Raji (cell line): ENCODE data around the gene ZNF185.

Experiments
- POLR2A ChIP-seq: IDR thresholded peaks from 2 replicates; pipeline ENCODE4 v1.6.1; 2011; ENCODE audit warnings: low read depth, low read length, control low read depth; ENCODE audit not compliant: insufficient read depth

The ZNF185 gene

DNA sequence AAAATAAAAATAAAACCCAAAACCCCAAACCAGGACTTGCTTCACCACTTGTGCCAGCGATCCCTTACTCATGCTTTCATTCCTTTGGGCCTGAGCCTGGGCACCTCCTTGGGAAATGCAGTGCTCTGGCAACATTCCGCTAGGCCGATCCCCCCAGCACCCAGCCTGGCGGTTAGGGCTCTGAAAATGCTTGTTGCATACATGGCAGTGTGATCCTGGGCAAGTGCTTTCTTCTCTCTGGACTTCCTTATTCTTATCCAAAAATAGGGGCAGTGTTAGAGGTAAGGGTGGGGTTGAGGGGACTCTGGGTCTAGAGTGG lies 4.6 kb downstream of the ZNF185 start:
- no peak for TF ChIP-seq POLR2A

GRCh38 chrX:152903589-152903988 lies 5.7 kb downstream of the ZNF185 start:
- TF ChIP-seq POLR2A: no peak

DNA sequence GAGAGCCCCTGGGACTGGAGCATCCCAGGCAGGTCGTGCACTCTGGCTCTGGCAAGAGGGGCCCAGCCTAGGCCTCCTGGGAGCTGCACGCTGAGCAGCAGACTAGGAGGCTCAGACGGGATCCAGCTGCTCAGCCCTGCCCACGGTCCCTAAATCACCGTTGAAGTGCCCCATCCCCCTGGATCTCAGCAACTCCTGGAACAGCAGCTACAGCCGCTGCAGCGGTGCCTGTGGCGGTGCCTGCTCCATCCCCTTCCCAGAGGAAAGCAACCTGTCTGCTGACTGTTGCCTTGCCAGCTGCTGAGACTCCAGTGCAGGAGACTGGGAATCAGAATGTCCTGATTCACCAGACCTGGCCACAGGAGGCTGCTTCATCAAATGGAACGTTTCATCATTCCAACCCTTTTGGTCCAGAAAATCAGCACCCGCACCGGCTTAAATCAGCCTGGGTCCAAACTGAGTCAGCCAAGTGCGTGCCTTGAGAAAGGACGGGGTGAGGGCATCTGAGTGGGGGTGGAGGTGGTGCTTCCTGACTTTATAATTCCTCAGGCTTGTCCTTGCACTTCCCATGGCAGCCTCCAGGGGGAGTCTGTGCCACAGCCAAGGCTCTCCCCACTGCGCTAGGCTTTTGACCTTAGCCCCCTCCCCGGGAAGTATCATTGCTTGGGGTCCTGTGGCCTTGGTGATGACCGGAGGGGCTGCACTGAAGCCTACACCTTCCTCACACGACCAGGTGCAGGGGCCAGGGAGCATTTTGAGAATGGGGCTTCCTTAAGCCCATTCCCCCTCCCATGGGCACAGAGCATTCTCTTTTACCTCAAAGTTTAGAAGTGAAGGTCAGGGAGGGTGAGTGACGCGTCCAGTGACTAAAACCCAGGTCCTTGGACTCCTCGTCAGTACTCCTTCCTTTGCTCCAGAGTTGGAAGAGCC lies 6.5 kb downstream of the ZNF185 start:
- TF ChIP-seq POLR2A: no peak

GRCh38 chrX:152905081-152905420 lies 7.2 kb downstream of the ZNF185 start:
- TF ChIP-seq POLR2A: no peak

- no peak for TF ChIP-seq POLR2A
Measured at GRCh38 chrX:152907084-152907651, 9.3 kb downstream of the ZNF185 start.

DNA sequence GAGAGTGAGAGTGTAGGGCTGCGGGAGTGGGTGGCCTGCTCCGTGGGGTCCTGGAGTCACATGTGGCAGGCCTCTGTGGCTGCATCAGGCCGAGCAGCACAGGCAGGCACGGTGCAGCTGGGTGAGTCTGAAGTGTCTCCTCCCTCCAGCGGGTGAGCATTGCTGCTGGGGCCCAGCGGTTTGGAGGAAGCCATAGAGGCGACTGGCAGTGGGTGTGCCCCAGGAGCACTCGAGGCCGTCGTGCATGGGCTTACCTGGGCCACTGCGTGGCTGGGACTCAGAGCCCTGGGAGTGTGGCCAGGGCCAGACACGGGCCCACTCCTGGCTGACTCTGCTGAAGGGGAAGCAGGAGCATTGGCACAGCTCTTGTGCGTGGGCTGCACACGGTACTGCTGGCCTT lies 10.6 kb downstream of the ZNF185 start:
- no peak for TF ChIP-seq POLR2A

DNA sequence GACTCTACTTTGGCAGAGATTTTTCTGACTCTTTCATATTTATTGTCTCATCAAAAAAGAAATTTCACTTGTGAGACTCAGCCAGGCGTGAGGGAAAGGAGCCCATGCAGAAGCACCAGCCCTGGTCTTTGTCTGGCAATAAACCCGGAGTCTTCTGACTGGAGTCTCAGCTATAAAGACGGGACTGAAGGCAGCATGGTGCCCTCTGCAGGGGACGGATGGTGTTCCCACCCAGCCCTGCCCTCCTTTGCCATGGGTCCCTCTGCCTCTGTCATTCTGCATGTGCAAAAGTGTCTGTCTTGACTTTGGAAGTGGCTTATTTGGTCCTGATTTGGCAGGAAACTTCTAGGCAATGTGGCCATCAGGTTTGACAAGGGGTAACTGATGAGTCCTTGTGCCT lies 14.2 kb downstream of the ZNF185 start:
- TF ChIP-seq POLR2A: no peak

DNA sequence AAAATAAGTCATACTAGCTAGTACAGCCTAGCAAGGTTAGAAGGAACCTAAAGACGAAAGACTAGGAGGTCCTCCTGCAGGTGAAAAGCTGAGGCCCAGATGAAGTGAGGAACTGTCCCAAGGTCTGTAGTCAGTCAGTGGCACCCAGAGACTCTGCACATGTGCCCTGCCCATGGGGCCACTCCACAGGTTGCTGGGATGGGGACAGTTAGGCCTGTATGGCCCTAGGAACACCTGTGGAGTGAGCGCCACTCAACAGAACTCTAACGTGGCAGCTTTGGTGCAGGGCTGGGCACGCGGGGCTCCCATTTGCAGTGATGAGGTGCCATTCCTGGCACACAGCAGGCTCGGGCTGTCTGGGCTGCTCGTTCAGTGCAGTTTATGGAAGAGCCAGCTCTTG lies 14.8 kb downstream of the ZNF185 start:
- TF ChIP-seq POLR2A: no peak

DNA sequence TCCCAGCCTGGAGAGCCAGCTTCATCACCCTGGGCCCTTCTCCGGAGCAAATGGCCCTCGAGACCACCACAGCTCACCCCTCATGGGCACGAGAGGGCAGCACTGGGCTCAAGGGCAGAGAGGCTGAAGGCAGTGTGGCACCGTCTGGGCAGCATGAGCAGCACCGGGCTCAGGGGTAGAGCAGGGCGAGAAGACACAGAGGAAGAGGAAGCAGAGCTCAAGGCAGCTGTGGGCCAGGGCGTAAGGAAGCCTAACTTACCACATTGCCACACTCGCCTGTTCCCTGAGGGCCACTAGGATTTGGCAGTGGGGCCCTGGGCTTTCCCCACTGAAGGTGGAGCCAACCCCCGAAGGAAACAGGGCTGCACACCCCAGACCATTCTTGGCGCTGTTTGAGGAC lies 15.5 kb downstream of the ZNF185 start:
- no peak for TF ChIP-seq POLR2A

- no peak for TF ChIP-seq POLR2A
Measured at GRCh38 chrX:152913910-152914309, 16.0 kb downstream of the ZNF185 start.

GRCh38 chrX:152915541-152916241 lies 17.8 kb downstream of the ZNF185 start:
- TF ChIP-seq POLR2A: no peak

GRCh38 chrX:152917656-152918579 lies 20.1 kb downstream of the ZNF185 start:
- TF ChIP-seq POLR2A: no peak

GRCh38 chrX:152918707-152919106 lies 20.8 kb downstream of the ZNF185 start:
- TF ChIP-seq POLR2A: no peak

DNA sequence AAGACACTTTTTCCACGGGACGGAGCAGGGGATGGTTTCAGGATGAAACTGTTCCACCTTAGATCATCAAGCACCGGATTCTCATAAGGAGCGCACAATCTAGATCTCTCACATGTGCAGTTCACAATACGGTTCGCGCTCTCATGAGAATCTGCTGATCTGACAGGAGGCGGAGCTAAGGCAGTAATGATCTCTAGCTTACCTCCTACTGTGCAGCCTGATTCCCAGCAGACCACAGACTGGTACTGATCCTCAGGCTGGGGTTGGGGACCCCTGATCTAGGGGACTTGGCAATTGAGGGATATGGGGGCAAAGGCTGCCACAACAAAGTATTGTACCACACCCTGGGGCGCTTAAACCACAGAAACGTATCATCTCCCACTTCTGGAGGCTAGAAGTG lies 25.7 kb downstream of the ZNF185 start:
- no peak for TF ChIP-seq POLR2A

GRCh38 chrX:152925835-152926234 lies 28.0 kb downstream of the ZNF185 start:
- TF ChIP-seq POLR2A: no peak
